Liver (tissue), 9 donors: ENCODE results near the gene GABBR2. TPM values are rescaled to one million over a fixed set of nuclear protein-coding genes. Genes with fewer than 3 reads are reported as not detected.

Experiments used
- DNase-seq: peaks from one replicate; pipeline ENCODE4 v3.0.0-alpha.2; 2017; ENCODE audit warnings: low spot score
- H3K27ac ChIP-seq, 2 donors: one replicate each; pipeline ENCODE4 v1.7.0; 2013; ENCODE audit warnings: inconsistent platforms in 2 of 2, low read length in 2 of 2, control low read depth in 1 of 2, low read depth in 1 of 2, mild to moderate bottlenecking in 1 of 2
- H3K27me3 ChIP-seq, 4 donors: one replicate each; pipeline versions ENCODE4 v1.6.1 to v1.7.0; 2013; ENCODE audit warnings: low read length in 3 of 4, inconsistent platforms in 1 of 4, mild to moderate bottlenecking in 1 of 4, moderate library complexity in 1 of 4; ENCODE audit not compliant: control insufficient read depth in 4 of 4, insufficient read depth in 4 of 4
- H3K36me3 ChIP-seq, 4 donors: one replicate each; pipeline versions ENCODE4 v1.6.1 to v1.7.0; 2013; ENCODE audit warnings: low read length in 3 of 4, mild to moderate bottlenecking in 3 of 4, low read depth in 1 of 4, moderate library complexity in 1 of 4; ENCODE audit not compliant: control insufficient read depth in 4 of 4, insufficient read depth in 3 of 4
- H3K4me1 ChIP-seq, 4 donors: one replicate each; pipeline versions ENCODE4 v1.6.1 to v1.7.0; 2013; ENCODE audit warnings: low read length in 3 of 4, mild to moderate bottlenecking in 3 of 4, moderate library complexity in 1 of 4; ENCODE audit not compliant: control insufficient read depth in 4 of 4, insufficient read depth in 4 of 4
- H3K4me3 ChIP-seq, 3 donors: one replicate each; pipeline versions ENCODE4 v1.6.1 to v1.7.0; 2013; ENCODE audit warnings: low read length in 3 of 3, control low read depth in 1 of 3, low read depth in 1 of 3, mild to moderate bottlenecking in 1 of 3
- H3K9ac ChIP-seq, 2 donors: one replicate each; pipeline ENCODE4 v1.7.0; 2013; ENCODE audit warnings: low read length in 2 of 2, mild to moderate bottlenecking in 2 of 2, moderate library complexity in 2 of 2, control low read depth in 1 of 2, low read depth in 1 of 2
- H3K9me3 ChIP-seq, 4 donors: one replicate each; pipeline versions ENCODE4 v1.6.1 to v1.7.0; 2013; ENCODE audit warnings: low read length in 3 of 4; ENCODE audit not compliant: control insufficient read depth in 4 of 4
- CTCF ChIP-seq: fragments of 150-350 bp; IDR thresholded peaks from 2 replicates; pipeline ENCODE4 v1.5.1; 2017; ENCODE audit warnings: improper control_type of control experiment, low read depth, low read length; ENCODE audit not compliant: missing input control
- EGR1 ChIP-seq, 2 donors: IDR thresholded peaks; 2 replicates each; pipeline ENCODE4 v1.6.1; 2016 to 2018; ENCODE audit warnings: antibody characterized with exemption in 2 of 2, low read depth in 2 of 2
- FOXA1 ChIP-seq: IDR thresholded peaks from 2 replicates; pipeline ENCODE4 v1.6.1; 2016; ENCODE audit warnings: antibody characterized with exemption
- FOXA2 ChIP-seq: IDR thresholded peaks from 2 replicates; pipeline ENCODE4 v1.6.1; 2016; ENCODE audit warnings: antibody characterized with exemption
- GABPA ChIP-seq, 2 donors: IDR thresholded peaks in 1 of 2; conservative IDR thresholded peaks in 1 of 2; 2 replicates each; pipeline ENCODE4 v1.6.1; 2016; ENCODE audit warnings: antibody characterized with exemption in 2 of 2, mild to moderate bottlenecking in 1 of 2, moderate library complexity in 1 of 2
- HNF4A ChIP-seq, 2 donors: conservative IDR thresholded peaks; 2 replicates each; pipeline ENCODE4 v1.6.1; 2016; ENCODE audit warnings: antibody characterized with exemption in 2 of 2, mild to moderate bottlenecking in 2 of 2
- HNF4G ChIP-seq: IDR thresholded peaks from 2 replicates; pipeline ENCODE4 v1.6.1; 2016; ENCODE audit warnings: antibody characterized with exemption
- JUND ChIP-seq, 2 donors: IDR thresholded peaks; 2 replicates each; pipeline ENCODE4 v1.6.1; 2016; ENCODE audit warnings: antibody characterized with exemption in 2 of 2
- MAX ChIP-seq: IDR thresholded peaks from 2 replicates; pipeline ENCODE4 v1.6.1; 2016; ENCODE audit warnings: antibody characterized with exemption
- RAD21 ChIP-seq, 2 donors: IDR thresholded peaks; 2 replicates each; pipeline ENCODE4 v1.6.1; 2016; ENCODE audit warnings: antibody characterized with exemption in 2 of 2, mild to moderate bottlenecking in 2 of 2
- RXRA ChIP-seq, 2 donors: IDR thresholded peaks; 2 replicates each; pipeline ENCODE4 v1.6.1; 2017 to 2018; ENCODE audit warnings: antibody characterized with exemption in 2 of 2, mild to moderate bottlenecking in 1 of 2
- SP1 ChIP-seq: IDR thresholded peaks from 2 replicates; pipeline ENCODE4 v1.6.1; 2018; ENCODE audit warnings: antibody characterized with exemption, mild to moderate bottlenecking
- TAF1 ChIP-seq: conservative IDR thresholded peaks from 2 replicates; pipeline ENCODE4 v1.6.1; 2016; ENCODE audit warnings: antibody characterized with exemption, mild to moderate bottlenecking
- YY1 ChIP-seq: IDR thresholded peaks from 2 replicates; pipeline ENCODE4 v1.6.1; 2016; ENCODE audit warnings: antibody characterized with exemption, mild to moderate bottlenecking
- WGBS: extraction: QIAGEN DNeasy Blood & Tissue Kit; methylation state at CpG from one replicate; pipeline ENCODE4 v1.1.7; 2013; 5-methylcytosine and 5-hydroxymethylcytosine counted together
- polyA plus RNA-seq, 2 donors: library from polyadenylated mRNA; stranded (reverse) in 1 of 2; unstranded in 1 of 2; fragments of 200-250 nt in 1 of 2; fragments of >200 nt in 1 of 2; fragmentation: Nextera tagmentation in 1 of 2; extraction: Ambion mirVana in 1 of 2; gene quantifications; one replicate each; pipeline versions ENCODE4 v1.2.1 to v1.2.3, GENCODE V29; 2013 to 2015
- total RNA-seq, 2 donors: library from RNA; depleted of rRNA; stranded (reverse); fragments of >200 nt; gene quantifications; one replicate each; pipeline ENCODE4 v1.2.3, GENCODE V29; 2014
- TF ChIP-seq, protein P1 (sequence below): IDR thresholded peaks from 2 replicates; pipeline ENCODE4 v1.6.1; 2016; ENCODE audit warnings: antibody characterized with exemption
- TF ChIP-seq, protein P2 (sequence below): IDR thresholded peaks from 2 replicates; pipeline ENCODE4 v1.6.1; 2016; ENCODE audit warnings: antibody characterized with exemption, mild to moderate bottlenecking
- TF ChIP-seq, protein P3 (sequence below): IDR thresholded peaks from 2 replicates; pipeline ENCODE4 v1.6.1; 2016; ENCODE audit warnings: antibody characterized with exemption
- donor health status: healthy.
- donor health status: healthy.
- donor health status: healthy.
- donor health status: healthy.
- donor health status: healthy.

GABBR2 gene
- total and polyA plus RNA-seq, 4 donors: 0.03 to 0.23 (median 0.08) TPM; not detected in 1

GRCh38 chr9:98432134-98432533 is 276.6 kb downstream of the GABBR2 start:
- Histone ChIP-seq H3K27ac (no peak overlapping the region), H3K4me3 (no peak overlapping the region), H3K36me3 (no peaks in the 10 kb centered on the region), H3K27me3 (no peaks in the 10 kb centered on the region), H3K9me3 (no peaks in the 10 kb centered on the region), H3K9ac (no peak overlapping the region), H3K4me1 (no peaks in the 10 kb centered on the region)
- DNase-seq: no peak
- no peak for TF ChIP-seq RXRA (IDR thresholded peaks at IDR 0.05)
- TF ChIP-seq, protein P1, sequence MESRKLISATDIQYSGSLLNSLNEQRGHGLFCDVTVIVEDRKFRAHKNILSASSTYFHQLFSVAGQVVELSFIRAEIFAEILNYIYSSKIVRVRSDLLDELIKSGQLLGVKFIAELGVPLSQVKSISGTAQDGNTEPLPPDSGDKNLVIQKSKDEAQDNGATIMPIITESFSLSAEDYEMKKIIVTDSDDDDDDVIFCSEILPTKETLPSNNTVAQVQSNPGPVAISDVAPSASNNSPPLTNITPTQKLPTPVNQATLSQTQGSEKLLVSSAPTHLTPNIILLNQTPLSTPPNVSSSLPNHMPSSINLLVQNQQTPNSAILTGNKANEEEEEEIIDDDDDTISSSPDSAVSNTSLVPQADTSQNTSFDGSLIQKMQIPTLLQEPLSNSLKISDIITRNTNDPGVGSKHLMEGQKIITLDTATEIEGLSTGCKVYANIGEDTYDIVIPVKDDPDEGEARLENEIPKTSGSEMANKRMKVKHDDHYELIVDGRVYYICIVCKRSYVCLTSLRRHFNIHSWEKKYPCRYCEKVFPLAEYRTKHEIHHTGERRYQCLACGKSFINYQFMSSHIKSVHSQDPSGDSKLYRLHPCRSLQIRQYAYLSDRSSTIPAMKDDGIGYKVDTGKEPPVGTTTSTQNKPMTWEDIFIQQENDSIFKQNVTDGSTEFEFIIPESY: no peak
- TF ChIP-seq FOXA2: no peak
- no peak for TF ChIP-seq RAD21 (IDR thresholded peaks at IDR 0.05)
- TF ChIP-seq, protein P2, sequence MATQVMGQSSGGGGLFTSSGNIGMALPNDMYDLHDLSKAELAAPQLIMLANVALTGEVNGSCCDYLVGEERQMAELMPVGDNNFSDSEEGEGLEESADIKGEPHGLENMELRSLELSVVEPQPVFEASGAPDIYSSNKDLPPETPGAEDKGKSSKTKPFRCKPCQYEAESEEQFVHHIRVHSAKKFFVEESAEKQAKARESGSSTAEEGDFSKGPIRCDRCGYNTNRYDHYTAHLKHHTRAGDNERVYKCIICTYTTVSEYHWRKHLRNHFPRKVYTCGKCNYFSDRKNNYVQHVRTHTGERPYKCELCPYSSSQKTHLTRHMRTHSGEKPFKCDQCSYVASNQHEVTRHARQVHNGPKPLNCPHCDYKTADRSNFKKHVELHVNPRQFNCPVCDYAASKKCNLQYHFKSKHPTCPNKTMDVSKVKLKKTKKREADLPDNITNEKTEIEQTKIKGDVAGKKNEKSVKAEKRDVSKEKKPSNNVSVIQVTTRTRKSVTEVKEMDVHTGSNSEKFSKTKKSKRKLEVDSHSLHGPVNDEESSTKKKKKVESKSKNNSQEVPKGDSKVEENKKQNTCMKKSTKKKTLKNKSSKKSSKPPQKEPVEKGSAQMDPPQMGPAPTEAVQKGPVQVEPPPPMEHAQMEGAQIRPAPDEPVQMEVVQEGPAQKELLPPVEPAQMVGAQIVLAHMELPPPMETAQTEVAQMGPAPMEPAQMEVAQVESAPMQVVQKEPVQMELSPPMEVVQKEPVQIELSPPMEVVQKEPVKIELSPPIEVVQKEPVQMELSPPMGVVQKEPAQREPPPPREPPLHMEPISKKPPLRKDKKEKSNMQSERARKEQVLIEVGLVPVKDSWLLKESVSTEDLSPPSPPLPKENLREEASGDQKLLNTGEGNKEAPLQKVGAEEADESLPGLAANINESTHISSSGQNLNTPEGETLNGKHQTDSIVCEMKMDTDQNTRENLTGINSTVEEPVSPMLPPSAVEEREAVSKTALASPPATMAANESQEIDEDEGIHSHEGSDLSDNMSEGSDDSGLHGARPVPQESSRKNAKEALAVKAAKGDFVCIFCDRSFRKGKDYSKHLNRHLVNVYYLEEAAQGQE: no peak
- no peak for TF ChIP-seq FOXA1
- no peak for TF ChIP-seq MAX
- no peak for TF ChIP-seq HNF4A (conservative IDR thresholded peaks at IDR 0.05)
- TF ChIP-seq HNF4G: no peak
- TF ChIP-seq EGR1 (IDR thresholded peaks at IDR 0.05; ENCODE audit: low read depth in 2 of 2): no peak
- WGBS: 90% methylated on average over 6 of the region's 6 CpGs

GRCh38 chr9:98430535-98431292 is 278.0 kb downstream of the GABBR2 start:
- Histone ChIP-seq H3K27me3 (no peaks in the 10 kb centered on the region), H3K4me1 (no peaks in the 10 kb centered on the region), H3K9ac (no peak overlapping the region), H3K27ac (no peak overlapping the region), H3K36me3 (no peaks in the 10 kb centered on the region), H3K4me3 (no peak overlapping the region), H3K9me3 (no peaks in the 10 kb centered on the region)
- DNase-seq: no peak
- WGBS: 62% methylated on average over 3 of the region's 3 CpGs
- no peak for TF ChIP-seq SP1
- no peak for TF ChIP-seq TAF1
- TF ChIP-seq, protein P3, sequence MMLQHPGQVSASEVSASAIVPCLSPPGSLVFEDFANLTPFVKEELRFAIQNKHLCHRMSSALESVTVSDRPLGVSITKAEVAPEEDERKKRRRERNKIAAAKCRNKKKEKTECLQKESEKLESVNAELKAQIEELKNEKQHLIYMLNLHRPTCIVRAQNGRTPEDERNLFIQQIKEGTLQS: no peak
- no peak for TF ChIP-seq JUND (IDR thresholded peaks at IDR 0.05)
- TF ChIP-seq RAD21 (IDR thresholded peaks at IDR 0.05): no peak
- no peak for TF ChIP-seq GABPA (IDR thresholded peaks at IDR 0.05 in 1 of 2, conservative IDR thresholded peaks at IDR 0.05 in 1 of 2)
- no peak for TF ChIP-seq RXRA (IDR thresholded peaks at IDR 0.05)
- TF ChIP-seq, protein P1: no peak
- no peak for TF ChIP-seq CTCF
- TF ChIP-seq YY1: no peak
- no peak for TF ChIP-seq HNF4A (conservative IDR thresholded peaks at IDR 0.05)
- no peak for TF ChIP-seq EGR1 (IDR thresholded peaks at IDR 0.05; ENCODE audit: low read depth in 2 of 2)
- TF ChIP-seq FOXA2: no peak
- TF ChIP-seq, protein P2: no peak
- TF ChIP-seq FOXA1: no peak
- no peak for TF ChIP-seq HNF4G
